Neural cell (in vitro differentiated cells): Measurements from ENCODE around the gene HOXA5.

Experiments
- CTCF ChIP-seq: fragments of 450-650 bp; IDR thresholded peaks from 2 replicates; pipeline ENCODE4 v1.5.1; 2014; ENCODE audit warnings: antibody characterized with exemption, mild to moderate bottlenecking, moderate library complexity; ENCODE audit not compliant: poor library complexity, severe bottlenecking
- EZH2 ChIP-seq: fragments of 200-600, 300-800 bp; shearing (Covaris generic), sonication (generic); IDR thresholded peaks from 2 replicates; pipeline ENCODE4 v1.6.1; 2014; ENCODE audit warnings: antibody characterized with exemption, low read length, borderline replicate concordance, mild to moderate bottlenecking; ENCODE audit not compliant: insufficient read depth, poor library complexity, severe bottlenecking
- MXI1 ChIP-seq: fragments of 450-650 bp; conservative IDR thresholded peaks from 2 replicates; pipeline ENCODE4 v1.6.1; 2014; ENCODE audit warnings: antibody characterized with exemption, mild to moderate bottlenecking; ENCODE audit not compliant: poor library complexity, severe bottlenecking
- POLR2AphosphoS5 ChIP-seq: IDR thresholded peaks from 2 replicates; pipeline ENCODE4 v1.6.1; 2012
- REST ChIP-seq: IDR thresholded peaks from 2 replicates; pipeline ENCODE4 v1.6.1; 2012; ENCODE audit warnings: borderline replicate concordance
- SMC3 ChIP-seq: fragments of 450-650 bp; conservative IDR thresholded peaks from 2 replicates; pipeline ENCODE4 v1.6.1; 2014; ENCODE audit warnings: antibody characterized with exemption, mild to moderate bottlenecking, moderate library complexity; ENCODE audit not compliant: poor library complexity

GRCh38 chr7:27117887-27118491, 25.5 kb downstream of the HOXA5 start:
- TF ChIP-seq CTCF, result no peak
- TF ChIP-seq POLR2AphosphoS5, result no peak
- no peak for TF ChIP-seq EZH2
- TF ChIP-seq MXI1, result no peak
- no peak for TF ChIP-seq SMC3
- TF ChIP-seq REST, result no peak
